ENCODE measurements around the gene SLC26A2. TPM values are rescaled to one million over a fixed set of nuclear protein-coding genes. Genes with fewer than 3 reads are reported as not detected.
"Not testable (repeated sequence)": the region's sequence is repeated elsewhere in the genome, so short reads cannot be mapped to it uniquely, and the experiment has no call there.

SLC26A2 gene
- total RNA-seq, 1 donor from 2014 or later = 13.6 TPM

GRCh38 chr5:149937610-149938009, 22.9 kb upstream of the SLC26A2 start:
- no peak for DNase-seq

- no peak for DNase-seq
Observed at GRCh38 chr5:149938279-149938678, 22.3 kb upstream of the SLC26A2 start.

- DNase-seq = no peak
Observed at GRCh38 chr5:149938791-149939358, 21.7 kb upstream of the SLC26A2 start.

GRCh38 chr5:149939546-149939945, 21.0 kb upstream of the SLC26A2 start:
- no peak for DNase-seq

- no peak for DNase-seq
Observed at GRCh38 chr5:149940077-149940574, 20.4 kb upstream of the SLC26A2 start.

GRCh38 chr5:149940941-149941644, 19.5 kb upstream of the SLC26A2 start:
- no peak for DNase-seq

GRCh38 chr5:149941795-149942194, 18.8 kb upstream of the SLC26A2 start:
- DNase-seq = no peak

GRCh38 chr5:149942199-149942598, 18.4 kb upstream of the SLC26A2 start:
- DNase-seq = no peak

- DNase-seq = not testable (repeated sequence)
Observed at GRCh38 chr5:149942741-149943169, 17.8 kb upstream of the SLC26A2 start.

GRCh38 chr5:149943177-149943949, 17.2 kb upstream of the SLC26A2 start:
- DNase-seq = not testable (repeated sequence)

GRCh38 chr5:149944666-149945065, 15.9 kb upstream of the SLC26A2 start, which contains the start of gene PDE6A:
PDE6A (minus strand) TSS chr5:149944793; CDS start chr5:149944673, 120 bp downstream.
- no peak for DNase-seq

GRCh38 chr5:149946118-149946517, 14.4 kb upstream of the SLC26A2 start:
- no peak for DNase-seq

- no peak for DNase-seq
Observed at GRCh38 chr5:149948993-149949392, 11.6 kb upstream of the SLC26A2 start.

- no peak for DNase-seq
Observed at GRCh38 chr5:149951138-149951749, 9.3 kb upstream of the SLC26A2 start.

GRCh38 chr5:149953436-149954121, 7.0 kb upstream of the SLC26A2 start:
- DNase-seq = no peak

GRCh38 chr5:149954798-149955197, 5.8 kb upstream of the SLC26A2 start:
- DNase-seq = no peak

GRCh38 chr5:149956685-149957084, 3.9 kb upstream of the SLC26A2 start:
- DNase-seq = no peak

- DNase-seq = no peak
Observed at GRCh38 chr5:149957855-149958254, 2.7 kb upstream of the SLC26A2 start.

GRCh38 chr5:149959406-149960236, 937 bp upstream of the SLC26A2 start:
- no peak for DNase-seq

- peak; percentile 9 for DNase-seq
Observed at GRCh38 chr5:149961186-149961685, 678 bp downstream of the SLC26A2 start.

- no peak for DNase-seq
Observed at GRCh38 chr5:149961957-149962409, 1.4 kb downstream of the SLC26A2 start.
